ENCODE measurements around the gene FBXO34.
"Not testable (repeated sequence)": the region's sequence is repeated elsewhere in the genome, so short reads cannot be mapped to it uniquely, and the experiment has no call there.

Gene FBXO34

GRCh38 chr14:55309761-55310365 is 38.6 kb downstream of the FBXO34 start:
- no peak for DNase-seq (ENCODE audit: low spot score)

GRCh38 chr14:55312379-55313030 is 41.3 kb downstream of the FBXO34 start:
- not testable (repeated sequence) for DNase-seq (ENCODE audit: low spot score)

DNA sequence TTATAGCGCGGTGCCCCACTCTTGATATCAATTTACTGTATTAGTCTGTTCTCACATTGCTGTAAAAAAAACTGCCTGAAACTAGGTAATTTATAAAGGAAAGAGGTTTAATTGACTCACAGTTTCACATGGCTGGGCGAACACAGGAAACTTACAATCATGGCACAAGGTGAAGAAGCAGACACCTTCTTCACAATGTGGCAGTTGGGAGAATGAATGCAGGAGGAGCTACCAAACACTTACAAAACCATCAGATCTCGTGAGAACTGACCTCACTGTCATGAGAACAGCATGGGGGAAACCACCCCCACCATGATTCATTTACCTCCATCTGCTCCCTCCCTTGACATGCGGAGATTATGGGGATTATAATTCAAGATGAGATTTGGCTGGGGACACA is 42.3 kb downstream of the FBXO34 start:
- DNase-seq (ENCODE audit: low spot score), result no peak

DNA sequence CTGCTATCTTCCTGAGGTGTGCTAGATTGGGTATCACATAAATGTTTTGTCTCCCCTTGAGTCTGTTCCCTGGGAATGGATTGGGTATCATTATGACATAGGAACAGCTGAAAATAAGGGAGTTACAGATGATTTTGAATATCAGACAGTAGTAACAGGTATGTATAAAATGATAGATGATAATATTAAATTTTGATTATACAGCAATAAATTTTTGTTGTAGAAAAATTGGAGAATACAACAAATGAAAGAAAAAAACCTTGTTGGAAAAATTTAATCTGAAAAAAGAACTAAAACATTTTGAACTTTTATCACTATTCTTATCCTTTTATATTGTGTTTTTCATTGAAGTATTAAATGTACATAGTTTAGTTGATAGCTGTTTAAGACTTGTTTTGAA is 43.2 kb downstream of the FBXO34 start:
- DNase-seq (ENCODE audit: low spot score), result no peak

DNA sequence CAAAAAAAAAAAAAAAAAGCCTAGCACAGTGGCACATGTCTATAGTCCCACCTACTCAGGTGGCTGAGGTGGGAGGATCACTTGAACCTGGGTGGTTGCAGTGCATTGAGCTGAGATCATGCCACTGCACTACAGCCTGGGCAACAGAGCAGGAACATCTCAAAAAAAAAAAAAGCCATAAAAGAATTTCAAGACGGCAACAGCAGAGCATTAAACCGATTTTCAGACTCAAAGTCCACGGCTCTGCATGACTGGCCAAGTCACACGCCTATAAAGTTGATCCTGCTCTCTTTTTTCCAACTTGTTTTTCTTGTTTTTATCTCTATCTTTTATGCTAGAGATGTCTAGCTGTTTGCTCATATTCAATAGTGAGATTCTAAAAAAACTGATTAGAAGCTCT is 45.3 kb downstream of the FBXO34 start:
- peak; percentile 82 for DNase-seq (ENCODE audit: low spot score)

DNA sequence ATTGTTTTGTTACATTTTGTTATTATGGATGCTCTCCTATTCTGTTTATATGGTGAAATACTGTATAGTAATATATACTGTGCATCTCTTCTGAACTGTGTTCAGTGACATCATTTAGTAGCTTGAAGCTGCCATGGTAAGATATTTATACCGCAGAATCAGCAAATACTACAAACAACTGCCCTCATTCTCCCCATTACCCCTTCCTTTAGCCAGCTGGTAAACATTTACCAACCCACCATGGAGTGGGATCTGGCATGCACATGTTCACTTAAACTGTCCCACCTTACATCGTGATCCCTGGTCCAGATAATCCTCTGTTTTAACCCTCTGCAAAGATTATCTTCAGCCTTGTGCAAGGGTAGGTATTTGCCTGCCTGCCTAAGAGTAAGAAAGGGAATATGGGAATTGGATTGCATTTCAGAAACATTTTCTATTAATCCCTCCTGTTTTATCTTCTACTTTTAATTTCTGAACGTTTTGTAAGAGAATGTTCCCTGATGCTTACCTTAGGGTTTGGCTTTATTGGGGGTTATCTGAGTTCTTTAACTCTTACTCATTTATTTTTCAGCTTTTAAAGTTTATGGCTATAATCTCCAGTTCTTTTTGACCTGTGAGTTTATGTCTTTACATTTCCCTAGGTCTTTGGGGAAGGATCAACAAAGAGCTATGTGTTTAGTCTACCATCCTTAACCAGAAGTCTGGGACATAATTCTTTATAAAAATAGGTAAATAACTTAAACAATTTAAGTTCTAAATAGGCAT is 46.5 kb downstream of the FBXO34 start:
- DNase-seq (ENCODE audit: low spot score), result peak; percentile 29

DNA sequence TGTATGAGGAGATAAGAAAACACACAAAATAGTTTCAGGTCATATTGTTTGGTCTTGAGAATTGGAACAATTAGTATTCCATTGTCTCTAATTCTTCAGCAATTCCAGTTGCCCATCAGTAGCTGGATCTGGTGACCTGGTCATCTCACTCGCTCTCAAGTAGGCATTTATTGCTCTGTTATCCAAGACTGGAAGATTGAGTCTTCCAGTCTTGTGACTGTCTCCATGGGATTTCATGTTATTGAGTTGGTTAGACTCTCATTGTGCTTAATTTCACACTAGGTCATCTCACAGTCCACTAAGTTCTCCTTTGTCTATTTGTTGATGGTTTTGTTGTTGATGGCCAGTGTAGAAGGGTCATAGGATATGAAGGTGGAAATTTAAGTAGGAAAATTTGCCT is 47.5 kb downstream of the FBXO34 start:
- no peak for DNase-seq (ENCODE audit: low spot score)

DNA sequence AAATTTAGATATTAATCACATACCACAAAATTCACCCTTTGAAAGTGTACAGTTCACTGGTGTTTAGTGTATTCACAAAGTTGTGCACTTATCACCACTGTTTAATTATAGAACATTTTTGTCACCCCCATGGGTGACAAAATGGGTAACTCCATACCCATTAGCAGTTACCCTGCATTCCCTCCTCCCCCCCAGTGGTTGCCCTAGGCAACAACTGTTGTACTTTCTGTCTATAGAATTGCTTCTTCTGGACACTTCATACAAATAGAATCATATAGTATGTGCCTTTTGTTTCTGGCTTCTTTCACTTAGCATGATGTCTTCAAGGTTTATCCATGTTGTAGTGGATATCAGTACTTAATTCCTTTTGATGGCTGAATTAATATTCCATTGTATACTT is 52.7 kb downstream of the FBXO34 start:
- no peak for DNase-seq (ENCODE audit: low spot score)

DNA sequence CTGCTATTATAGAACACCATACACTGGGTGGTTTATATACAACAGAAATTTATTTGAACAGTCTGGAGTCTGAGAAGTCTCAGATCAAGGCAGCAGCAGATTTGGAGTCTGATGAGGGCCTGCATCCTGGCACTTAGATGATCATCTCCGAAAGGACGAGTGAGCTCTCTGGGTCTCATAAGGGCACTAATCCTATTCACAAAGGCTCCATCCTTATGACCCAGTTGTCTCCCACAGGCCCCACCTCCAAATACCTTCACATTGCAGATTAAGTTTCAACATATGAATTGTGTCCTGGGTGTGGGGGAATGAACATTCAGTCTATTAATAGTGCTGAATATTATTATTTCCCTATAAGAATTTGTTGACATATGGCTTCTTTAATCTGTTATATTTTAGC is 53.6 kb downstream of the FBXO34 start:
- DNase-seq (ENCODE audit: low spot score), result no peak

DNA sequence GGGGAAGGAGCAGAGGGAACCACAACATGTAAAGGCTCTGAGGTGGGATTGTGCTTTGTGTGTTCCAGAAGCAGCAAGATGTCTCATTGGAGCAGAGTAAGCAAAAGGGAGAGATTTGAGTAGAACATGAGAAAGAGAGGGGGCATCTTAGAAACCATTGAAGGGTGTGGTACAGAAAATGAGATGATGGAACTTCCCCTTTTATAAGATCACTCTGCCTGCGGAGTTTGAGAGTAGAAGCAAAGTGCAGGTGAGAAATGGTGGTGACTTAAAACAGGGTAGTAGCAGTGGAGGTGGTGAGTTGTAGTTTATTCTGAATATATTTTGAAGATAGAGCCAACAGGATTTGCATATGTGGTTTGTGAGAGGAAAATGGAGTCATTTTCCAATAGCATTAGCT is 56.0 kb downstream of the FBXO34 start:
- DNase-seq (ENCODE audit: low spot score), result no peak

- DNase-seq (ENCODE audit: low spot score), result no peak
These were observed 57.1 kb downstream of the FBXO34 start for GRCh38 chr14:55328317-55328716.

DNA sequence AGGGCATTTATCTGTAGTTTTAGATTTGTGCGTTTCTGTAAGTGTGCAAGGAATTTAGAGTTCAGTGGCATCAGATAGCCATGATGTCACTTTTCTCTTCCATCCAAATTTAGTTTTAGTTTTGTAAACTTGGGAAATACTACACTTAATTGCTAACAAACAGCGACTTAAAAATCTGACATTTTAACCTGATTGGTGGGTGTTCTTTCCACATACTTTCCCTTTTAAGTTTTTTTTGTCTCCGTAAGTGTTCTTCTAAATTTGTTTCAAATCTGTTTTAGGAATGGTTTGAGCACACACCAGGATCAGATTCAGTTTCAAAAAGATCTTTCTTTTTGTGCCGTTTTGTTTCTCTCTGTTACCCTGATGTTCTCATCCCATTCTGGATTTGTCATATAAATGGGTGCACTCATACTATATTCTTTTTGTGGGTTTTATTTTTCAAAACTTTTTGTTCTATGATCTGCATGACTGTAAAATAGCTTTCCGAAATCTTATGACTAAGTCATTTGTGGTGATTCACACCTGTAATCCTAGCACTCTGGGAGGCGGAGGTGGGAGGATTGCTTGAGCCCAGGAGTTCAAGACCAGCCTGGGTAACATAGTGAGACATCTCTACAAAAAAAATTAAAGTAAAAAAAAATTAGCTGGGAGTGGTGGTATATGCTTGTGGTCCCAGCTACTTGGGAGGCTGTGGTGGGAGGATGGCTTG is 58.9 kb downstream of the FBXO34 start:
- no peak for DNase-seq (ENCODE audit: low spot score)

GRCh38 chr14:55332654-55333570 is 61.7 kb downstream of the FBXO34 start:
- no peak for DNase-seq (ENCODE audit: low spot score)

GRCh38 chr14:55333711-55334485 is 62.7 kb downstream of the FBXO34 start:
- peak; percentile 39 for DNase-seq (ENCODE audit: low spot score)

- DNase-seq (ENCODE audit: low spot score), result no peak
These were observed 64.9 kb downstream of the FBXO34 start for GRCh38 chr14:55336162-55336561.

DNA sequence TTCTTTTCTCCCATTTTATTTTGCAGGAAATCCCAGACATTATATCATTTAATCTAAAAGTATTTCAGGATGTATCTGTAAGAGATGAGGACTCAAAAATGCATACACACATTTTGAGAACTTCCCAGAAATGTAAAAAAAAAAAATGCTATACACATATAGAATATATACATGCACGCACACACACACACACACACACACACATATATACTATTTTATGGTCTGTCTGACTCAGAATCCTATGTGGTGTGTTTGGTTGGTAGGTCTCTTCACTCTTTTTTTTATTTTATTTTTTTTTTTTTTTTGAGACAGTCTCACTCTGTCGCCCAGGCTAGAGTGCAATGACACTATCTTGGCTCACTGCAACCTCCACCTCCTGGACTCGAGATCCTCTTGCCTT is 65.5 kb downstream of the FBXO34 start:
- no peak for DNase-seq (ENCODE audit: low spot score)

GRCh38 chr14:55339770-55340169 is 68.5 kb downstream of the FBXO34 start:
- no peak for DNase-seq (ENCODE audit: low spot score)

- DNase-seq (ENCODE audit: low spot score), result no peak
These were observed 69.3 kb downstream of the FBXO34 start for GRCh38 chr14:55340482-55340881.

GRCh38 chr14:55341781-55342180 is 70.6 kb downstream of the FBXO34 start:
- no peak for DNase-seq (ENCODE audit: low spot score)

- not testable (repeated sequence) for DNase-seq (ENCODE audit: low spot score)
These were observed 73.5 kb downstream of the FBXO34 start for GRCh38 chr14:55344582-55345163.
